Inflammatory macrophage treated with lipopolysaccharide for 4 hours (primary cell): ENCODE data around the gene IARS1.

Source experiments
- DNase-seq: peaks from one replicate; pipeline ENCODE4 v3.0.0-alpha.2; 2020

The IARS1 gene

GRCh38 chr9:92295240-92295790, 1.8 kb upstream of the IARS1 start:
- no peak for DNase-seq

GRCh38 chr9:92294297-92294676, 790 bp upstream of the IARS1 start:
- no peak for DNase-seq

- DNase-seq: no peak
Measured at GRCh38 chr9:92293075-92293354, 482 bp downstream of the IARS1 start.

DNA sequence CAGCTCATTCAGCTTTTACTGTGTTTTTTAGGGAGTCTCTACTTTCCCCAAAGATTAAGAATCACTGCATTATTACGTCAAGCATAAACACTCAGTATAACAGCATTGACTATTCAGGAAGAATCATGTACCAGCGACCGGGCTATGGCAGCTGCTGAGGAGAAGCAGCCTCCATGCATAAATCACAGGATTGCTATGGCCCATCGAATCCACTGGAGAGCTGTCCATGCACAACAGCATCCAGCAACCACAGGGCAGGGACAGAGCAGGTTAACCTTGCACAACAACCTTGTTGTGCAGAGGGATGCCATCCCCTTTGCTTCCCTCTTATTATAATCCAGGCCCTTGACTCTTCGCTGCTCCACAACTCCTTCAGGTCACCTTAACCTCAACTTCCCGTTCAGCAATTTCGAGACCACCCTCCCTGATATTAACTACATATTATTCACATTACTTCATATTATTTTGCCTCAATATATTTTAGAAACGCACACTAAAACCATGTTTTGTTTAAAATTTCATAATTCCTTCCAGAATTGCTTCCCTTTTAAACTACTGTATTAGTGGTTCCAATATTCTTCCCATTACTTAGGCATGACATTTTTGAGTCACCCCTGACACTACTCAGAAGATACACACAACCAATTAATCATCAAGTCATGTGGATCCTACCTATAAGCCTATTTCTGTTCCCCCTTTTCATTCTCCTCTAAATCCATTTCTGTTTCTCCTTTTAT, 991 bp downstream of the IARS1 start:
- DNase-seq: peak; percentile 77

DNA sequence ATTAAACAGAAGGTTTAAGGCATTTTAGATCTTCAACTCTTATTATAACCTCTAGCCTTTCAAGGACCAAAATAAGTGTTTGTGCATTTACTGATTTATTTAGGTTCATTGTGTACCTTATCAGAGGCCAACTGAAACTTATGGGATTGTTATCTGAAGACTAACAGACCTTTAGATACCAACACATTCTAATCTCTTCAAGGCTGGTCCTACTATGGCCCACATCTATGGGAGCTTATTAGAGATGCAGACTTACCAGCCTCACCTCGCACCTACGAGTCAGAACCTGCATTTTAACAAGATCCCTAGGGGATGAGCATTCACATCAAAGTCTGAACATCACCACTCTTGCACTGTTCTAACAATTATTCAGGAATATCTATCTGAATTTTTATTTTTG, 1.9 kb downstream of the IARS1 start:
- DNase-seq: no peak

- DNase-seq: no peak
Measured at GRCh38 chr9:92290785-92291429, 2.6 kb downstream of the IARS1 start.

DNA sequence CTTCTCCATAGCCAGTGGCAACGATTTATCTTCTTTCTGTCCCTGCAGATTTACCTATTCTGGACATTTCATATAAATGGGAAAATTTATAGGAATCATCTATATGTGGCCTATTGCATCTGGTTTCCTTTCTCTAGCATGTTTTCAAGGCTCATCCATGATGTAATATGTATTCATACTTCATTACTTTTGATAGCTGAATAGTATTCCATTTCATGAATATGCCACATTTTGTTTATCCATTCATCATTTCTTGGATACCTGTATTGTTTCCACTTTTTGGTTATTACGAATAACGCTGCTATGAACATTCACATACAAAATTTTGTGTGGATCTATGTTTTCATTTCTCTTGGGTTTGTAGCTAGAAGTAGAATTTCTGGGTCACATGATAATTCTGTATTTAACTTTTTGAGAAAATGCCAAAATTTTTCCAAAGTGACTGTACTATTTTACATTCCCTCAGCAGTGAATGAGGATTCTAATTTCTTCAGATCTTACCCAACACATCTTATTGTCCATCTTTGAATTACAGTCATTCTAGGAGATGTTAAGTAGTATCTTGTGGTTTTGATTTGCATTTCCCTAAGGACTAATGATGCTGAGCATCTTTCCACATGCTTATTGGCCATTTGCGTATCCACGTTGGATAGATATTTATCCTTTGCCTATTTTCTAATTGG, 3.6 kb downstream of the IARS1 start:
- DNase-seq: no peak

- DNase-seq: no peak
Measured at GRCh38 chr9:92279302-92279701, 14.2 kb downstream of the IARS1 start.

- no peak for DNase-seq
Measured at GRCh38 chr9:92278110-92278509, 15.4 kb downstream of the IARS1 start.

DNA sequence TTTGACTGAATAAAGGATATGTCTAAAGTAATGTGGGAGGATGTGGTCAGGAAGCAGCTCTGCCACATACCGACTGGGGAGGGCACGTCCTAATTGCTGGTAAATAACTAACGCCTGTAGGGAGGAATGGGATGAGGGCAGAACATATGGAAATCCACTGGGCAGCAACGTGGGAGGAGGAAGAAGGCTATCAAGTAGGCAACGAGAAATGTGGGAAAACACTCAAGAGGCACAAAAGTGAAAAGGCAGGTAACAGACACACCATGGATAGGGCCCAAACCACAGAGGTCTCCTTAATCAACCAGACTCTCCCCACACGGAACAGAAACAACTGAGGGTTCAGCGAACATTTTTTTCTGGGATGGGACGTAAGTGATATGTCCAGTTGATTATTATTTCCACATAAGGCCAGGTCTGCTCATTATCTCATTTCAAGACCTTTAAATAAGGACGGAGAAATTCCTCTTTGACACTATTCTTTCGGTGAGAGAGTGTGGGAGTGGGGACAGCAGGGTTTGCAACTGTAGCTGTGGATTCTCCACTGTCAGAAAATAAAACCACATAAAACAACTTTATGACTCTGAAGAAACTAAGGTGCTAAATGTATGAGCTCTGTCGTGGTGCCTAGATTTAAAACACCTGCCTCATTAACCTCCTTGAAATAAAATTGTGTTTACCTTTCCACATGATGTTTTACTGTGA, 17.0 kb downstream of the IARS1 start:
- DNase-seq: no peak

GRCh38 chr9:92275541-92275940, 18.0 kb downstream of the IARS1 start:
- peak; percentile 25 for DNase-seq

DNA sequence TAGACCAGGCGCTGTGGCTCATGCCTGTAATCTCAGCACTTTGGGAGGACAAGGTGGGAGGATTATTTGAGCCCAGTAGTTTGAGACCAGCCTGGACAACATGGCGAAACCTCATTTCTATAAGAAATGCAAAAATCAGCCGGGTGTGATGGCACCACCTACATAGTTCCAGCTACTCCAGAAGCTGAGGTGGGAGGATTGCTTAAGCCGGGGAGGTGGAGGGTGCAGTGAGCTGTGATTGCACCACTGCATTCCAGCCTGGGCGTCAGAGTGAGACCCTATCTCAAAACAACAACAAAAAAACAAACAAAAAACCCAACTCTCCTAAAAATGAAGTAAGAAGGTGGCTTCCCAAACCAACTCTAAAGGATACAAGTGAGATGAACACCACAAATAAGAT, 23.0 kb downstream of the IARS1 start:
- DNase-seq: no peak

GRCh38 chr9:92266486-92266885, 27.0 kb downstream of the IARS1 start:
- no peak for DNase-seq

DNA sequence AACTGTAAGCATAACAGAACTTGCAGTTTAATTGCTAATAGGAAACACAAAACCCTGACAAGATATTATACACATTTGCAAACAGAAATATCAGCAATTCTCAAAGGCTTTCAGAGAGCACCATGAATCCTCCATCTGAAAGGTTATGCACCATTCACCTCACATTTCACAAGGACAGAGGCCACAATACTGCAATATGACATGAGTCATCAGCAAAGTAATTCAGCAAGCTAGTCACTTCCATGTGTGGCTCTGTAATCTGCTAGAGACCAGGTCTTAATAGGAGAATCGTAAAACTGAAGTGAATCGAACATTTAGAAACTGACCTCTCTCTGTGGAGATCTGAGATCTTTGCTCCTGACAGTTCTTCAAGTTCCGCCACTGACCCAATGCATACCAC, 28.3 kb downstream of the IARS1 start:
- DNase-seq: peak; percentile 49

DNA sequence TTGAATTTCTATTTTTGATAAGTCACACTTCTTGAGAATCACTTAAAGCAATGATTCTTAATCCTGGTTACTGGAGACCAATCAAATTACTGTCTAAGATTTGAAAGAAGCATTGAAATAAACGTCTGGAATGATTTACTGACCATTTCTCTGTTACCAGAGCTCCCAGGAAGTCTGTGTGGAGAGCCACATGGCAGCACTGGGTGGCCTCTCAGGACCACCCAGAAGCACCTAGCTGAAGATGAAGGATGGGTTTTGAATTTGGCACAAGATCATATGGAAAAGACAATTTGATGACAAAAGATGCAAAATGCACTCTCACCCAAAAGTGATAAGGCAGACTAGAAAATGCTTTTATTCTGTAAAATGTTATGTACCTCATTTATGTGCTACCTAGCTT, 30.4 kb downstream of the IARS1 start:
- DNase-seq: no peak

DNA sequence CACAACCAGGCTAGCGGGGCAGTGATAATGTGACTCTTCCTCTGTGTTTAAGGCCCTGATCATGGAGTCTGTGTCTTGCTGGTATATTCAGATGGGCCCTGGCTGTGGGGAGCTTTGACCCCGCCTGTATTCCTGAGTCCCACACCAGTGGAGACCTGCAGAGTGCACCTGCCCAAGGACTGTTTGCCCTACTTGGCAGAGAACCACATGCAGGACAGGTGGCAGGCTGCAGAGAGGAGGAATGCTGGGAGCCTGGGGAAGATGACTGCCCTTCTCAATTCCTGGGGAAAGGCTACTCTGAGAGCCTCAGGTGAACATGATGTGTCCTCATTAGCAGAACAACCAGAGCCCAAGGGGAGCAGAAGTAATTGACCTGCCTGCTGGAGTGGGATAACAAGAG, 36.2 kb downstream of the IARS1 start:
- DNase-seq: no peak

- no peak for DNase-seq
Measured at GRCh38 chr9:92254381-92255337, 38.8 kb downstream of the IARS1 start.

DNA sequence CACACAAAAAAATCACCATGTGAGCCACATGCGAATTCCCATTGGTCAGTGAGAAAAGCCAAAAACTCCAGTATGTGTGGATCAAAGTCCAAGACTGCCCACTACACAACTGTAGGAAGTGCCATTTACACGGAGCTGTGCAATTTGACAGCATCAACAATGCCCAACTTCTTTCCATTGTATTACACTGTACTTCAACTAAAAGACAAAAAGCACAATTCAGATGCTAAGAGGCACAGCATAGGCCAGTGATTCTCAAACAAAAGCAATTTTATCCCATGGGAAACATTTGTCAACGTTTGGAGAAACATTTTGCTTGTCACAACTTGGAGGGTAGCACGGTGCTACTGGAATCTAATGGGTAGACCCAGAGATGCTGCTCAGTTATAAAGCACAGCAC, 39.8 kb downstream of the IARS1 start:
- no peak for DNase-seq

GRCh38 chr9:92247981-92248380, 45.5 kb downstream of the IARS1 start:
- DNase-seq: no peak

DNA sequence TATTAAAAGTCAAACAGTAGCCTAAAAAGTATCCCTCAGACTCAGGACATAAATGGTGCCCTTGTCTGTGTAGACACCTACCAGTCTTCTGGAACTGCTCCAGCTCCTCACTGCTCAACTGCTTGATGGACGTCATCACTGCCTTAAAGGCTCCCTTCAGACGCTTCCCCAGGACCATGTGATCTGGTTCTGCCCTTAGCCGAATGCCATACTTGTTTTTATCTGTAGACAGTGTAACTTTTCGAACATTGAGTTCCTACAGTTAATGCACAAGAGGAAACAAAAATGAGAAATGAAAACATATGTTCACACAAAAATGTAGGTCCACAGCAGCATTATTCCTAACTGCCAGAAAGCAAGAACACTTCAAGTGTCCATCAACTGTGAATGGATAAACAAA, 46.2 kb downstream of the IARS1 start:
- no peak for DNase-seq

GRCh38 chr9:92245005-92245797, 48.3 kb downstream of the IARS1 start:
- peak; percentile 19 for DNase-seq
